ES-I3 (cell line): ENCODE measurements around the gene UBTF.
"Not testable (repeated sequence)": the region's sequence is repeated elsewhere in the genome, so short reads cannot be mapped to it uniquely, and the experiment has no call there.

Experiments
- H3K36me3 ChIP-seq: 2 replicates; pipeline ENCODE4 v1.6.1; 2013; ENCODE audit warnings: mild to moderate bottlenecking, low read length, control low read depth, moderate library complexity; ENCODE audit not compliant: insufficient read depth
- H3K4me1 ChIP-seq: 2 replicates; pipeline ENCODE4 v1.6.1; 2013; ENCODE audit warnings: mild to moderate bottlenecking, control low read depth, low read length; ENCODE audit not compliant: insufficient read depth
- H3K9ac ChIP-seq: 2 replicates; pipeline ENCODE4 v1.6.1; 2013; ENCODE audit warnings: low read depth, mild to moderate bottlenecking, low read length, moderate library complexity
- H3K9me3 ChIP-seq: 2 replicates; pipeline ENCODE4 v1.6.1; 2013; ENCODE audit warnings: mild to moderate bottlenecking, low read length, moderate library complexity; ENCODE audit not compliant: control insufficient read depth, insufficient read depth

Gene UBTF

DNA sequence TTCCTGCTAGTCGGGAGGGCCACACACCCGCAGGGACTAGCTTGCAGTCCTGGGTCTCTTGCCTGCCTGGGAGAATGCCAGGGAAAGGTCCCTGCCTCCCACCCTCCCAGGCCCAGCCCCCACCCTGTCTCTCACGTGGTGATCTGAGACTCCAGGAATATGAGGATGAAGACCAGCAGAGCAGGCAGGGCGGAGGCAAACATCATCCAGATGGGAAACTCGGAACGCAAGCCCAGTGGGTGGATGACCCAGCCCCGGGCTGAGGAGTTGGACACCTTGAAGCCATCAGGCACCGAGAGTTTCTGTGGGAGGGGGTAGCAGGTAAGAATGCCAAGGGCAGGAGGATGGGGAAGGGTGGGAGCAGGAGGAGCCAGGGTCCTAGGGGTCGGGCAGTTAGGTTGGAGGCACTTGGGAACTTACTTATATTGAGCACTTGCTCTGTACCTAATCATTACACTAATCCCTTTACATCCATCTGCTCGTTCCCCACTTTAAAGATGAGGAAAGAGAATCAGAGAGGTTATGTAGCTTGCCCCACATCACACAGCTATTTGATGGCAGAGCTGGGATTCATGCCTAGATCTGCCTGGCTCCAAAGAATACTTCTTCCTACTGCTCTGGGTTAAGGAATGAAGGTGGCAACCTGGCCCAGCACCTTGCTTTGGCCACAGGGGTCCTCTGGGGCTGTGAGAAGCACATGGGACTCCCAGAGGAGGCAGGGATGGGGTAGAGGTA is 35.1 kb upstream of the UBTF start:
- Histone ChIP-seq H3K9me3 (no peaks in the 10 kb centered on the region), H3K36me3 (no peaks in the 10 kb centered on the region), H3K9ac (no peak overlapping the region), H3K4me1 (0 out of 2 replicates have a peak, but pooled peaks cover 4% of the 10 kb centered on the region)

DNA sequence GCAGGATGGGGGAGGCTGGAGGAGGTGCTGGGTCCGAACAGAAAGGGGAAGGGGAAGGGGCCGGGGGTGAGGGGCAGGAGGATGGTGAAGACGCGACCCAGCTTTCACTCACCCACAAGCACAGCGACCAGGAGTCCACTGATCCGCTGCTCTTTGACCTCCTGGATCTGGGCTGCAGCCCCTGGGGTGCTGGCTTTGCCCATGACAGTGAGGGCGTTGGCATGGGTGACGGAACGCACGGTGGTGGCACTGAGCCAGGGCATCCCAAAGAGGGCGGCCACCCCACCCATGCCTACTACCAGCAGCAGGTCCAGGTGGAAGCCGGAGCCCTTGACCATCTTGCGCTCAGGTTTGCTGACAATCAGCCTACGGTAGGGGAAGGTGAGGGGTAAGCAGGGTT is 33.5 kb upstream of the UBTF start:
- H3K9ac ChIP-seq, result no peak overlapping the region
- H3K9me3 ChIP-seq, result no peaks in the 10 kb centered on the region

DNA sequence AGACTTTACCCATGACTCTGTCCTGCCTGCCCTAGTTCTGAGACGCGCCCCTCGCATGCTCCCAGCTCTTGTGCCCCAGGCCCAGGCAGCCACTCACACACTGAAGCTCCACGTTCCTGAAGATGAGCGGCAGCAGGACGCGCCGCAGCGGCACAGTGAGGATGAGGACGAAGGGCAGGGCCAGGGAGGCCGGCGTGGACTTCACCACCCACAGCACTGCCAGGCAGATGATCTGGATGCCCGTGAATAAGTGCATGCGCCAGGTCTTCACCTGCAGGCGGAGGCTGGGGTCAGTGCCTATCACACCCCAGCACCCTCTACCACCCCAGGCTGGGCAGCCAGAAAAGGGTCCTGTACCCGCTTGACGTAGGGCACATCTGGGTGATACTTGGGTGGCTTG is 31.6 kb upstream of the UBTF start:
- Histone ChIP-seq H3K9me3 (no peaks in the 10 kb centered on the region), H3K4me1 (peaks cover 16% of the 10 kb centered on the region), H3K9ac (no peak overlapping the region), H3K36me3 (no peaks in the 10 kb centered on the region)

More for the DNA sequence above, 33.5 kb upstream of the UBTF start:
- 0 out of 2 replicates have a peak, but pooled peaks cover 4% of the 10 kb centered on the region for H3K4me1 ChIP-seq
- no peaks in the 10 kb centered on the region for H3K36me3 ChIP-seq

DNA sequence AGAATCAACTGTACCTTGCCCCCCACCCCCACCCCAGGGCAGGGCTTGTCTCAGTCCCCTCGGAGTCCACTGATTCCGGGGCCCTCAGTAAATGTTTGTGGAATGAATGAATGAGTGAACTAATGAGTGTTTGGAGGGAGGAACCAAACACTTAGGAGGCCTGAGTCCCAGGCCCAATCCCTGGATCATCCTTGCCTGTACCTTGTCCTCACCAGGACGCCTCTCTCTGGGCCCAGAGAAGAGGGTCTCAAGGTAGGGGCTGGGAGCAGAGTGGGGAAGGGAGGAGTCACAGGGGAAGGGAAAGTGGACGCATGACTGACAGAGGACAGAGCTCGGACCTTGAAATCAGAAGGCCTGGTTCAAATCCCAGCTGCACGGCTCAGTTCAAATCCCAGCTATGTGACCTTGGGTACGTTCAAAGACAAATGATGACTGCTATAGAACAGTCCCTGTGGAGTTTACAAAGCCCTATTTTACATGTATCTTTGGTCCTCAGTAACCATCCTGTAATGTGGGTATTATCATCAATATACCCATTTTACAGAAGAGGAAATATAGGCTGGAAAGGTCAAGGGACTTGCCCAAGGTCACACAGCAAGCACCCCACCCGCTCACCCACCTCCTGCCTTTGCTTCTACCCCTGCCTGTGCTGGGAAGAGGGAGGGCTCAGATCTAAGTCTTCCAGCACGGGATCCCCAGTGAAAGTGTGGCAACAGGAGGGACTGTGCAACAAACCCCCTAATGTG is 30.2 kb upstream of the UBTF start:
- peaks cover 24% of the 10 kb centered on the region for H3K4me1 ChIP-seq

DNA sequence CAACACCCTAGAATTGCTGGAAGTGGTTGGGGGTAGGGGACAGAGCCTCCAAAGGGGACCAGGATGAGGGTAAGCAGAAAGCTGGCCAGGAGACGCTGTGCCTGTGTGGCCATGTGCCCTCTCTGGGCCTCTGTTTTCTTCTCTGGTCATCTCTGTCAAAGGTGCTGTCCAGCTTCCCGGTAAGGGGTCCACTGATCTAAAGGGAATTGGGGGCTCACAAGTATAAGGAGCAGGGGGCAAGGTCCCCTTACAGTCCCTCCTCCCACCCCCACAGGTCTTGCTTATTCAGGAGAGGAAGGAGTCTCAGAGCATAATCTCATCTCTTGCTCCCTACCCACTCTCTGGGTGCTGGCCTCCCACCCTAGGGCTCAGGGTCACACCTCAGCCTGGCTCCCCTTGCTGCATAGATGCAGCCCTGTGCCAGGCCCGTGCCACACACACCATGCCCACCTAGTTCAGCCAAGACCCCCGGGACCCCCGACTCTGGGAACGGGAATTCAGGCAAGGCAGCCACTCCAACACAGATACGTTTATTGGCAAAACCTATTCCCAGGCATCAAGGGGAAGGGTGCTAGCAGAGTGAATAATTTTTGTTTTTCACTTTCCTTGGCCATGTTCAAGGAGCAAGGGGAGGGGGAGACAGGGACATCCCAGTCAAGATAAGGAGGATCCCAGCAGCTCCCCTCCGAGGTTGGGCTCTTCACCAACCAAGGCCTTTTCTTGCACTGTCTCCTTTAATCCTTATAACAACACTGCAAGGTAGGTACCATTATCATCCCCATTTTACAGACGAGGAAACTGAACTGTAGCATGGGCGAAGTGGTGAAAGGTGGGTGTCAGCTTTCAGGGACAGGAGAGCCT is 28.6 kb upstream of the UBTF start:
- no peaks in the 10 kb centered on the region for H3K9me3 ChIP-seq
- H3K9ac ChIP-seq, result no peak overlapping the region
- H3K36me3 ChIP-seq, result no peaks in the 10 kb centered on the region
- peaks cover 24% of the 10 kb centered on the region for H3K4me1 ChIP-seq

More for the DNA sequence above, 30.2 kb upstream of the UBTF start:
- Histone ChIP-seq H3K9me3 (no peaks in the 10 kb centered on the region), H3K36me3 (no peaks in the 10 kb centered on the region), H3K9ac (no peak overlapping the region)

DNA sequence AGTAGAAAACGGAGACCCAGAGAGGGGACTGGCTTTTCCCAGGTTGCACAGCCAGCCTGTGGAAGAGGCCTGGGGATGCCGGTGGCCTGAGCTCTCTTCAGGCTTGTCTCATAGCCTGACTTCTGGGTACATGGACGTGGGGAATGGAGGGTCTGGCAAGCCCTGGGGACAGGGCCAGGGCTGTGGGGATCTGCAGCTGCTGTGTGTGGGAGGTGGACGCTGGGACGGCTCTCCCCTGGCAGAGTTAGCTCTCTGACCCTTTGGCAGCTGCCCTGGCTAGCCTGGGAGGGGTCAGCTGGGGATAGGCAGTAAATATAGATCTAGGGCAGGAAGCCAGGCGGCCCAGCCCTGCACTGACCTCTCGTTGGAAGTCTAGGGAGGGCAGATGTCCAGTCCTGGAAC is 28.0 kb upstream of the UBTF start:
- Histone ChIP-seq H3K9me3 (no peaks in the 10 kb centered on the region), H3K36me3 (no peaks in the 10 kb centered on the region), H3K4me1 (peaks cover 24% of the 10 kb centered on the region), H3K9ac (no peak overlapping the region)

DNA sequence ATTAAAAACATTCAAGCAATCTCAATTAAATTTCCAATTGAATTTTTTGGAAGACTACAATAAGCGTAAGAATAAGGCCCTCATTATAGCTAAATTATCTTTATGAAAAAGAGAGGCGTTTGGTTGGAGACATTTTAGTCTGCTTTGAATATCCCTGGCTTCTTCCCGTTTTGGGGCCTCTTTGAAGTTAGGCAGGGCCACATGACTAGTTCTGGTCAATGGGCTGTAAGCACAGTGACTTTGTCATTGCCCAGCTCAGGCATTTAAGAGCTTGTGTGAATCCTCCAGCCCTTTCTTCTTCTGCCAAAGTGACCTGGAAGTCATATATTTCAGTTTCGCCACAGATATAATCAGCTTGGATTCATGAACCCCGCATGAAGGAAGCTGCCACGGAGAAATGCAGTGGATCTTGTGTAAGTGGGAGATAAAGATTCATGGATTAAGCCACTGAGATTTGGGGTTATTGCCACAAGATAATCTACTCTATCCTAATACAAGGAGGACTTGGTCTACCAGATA is 21.7 kb upstream of the UBTF start:
- Histone ChIP-seq H3K4me1 (peaks cover 9% of the 10 kb centered on the region; the same call in 1 of the 2 replicates), H3K9ac (no peak overlapping the region), H3K36me3 (no peaks in the 10 kb centered on the region), H3K9me3 (no peaks in the 10 kb centered on the region)

DNA sequence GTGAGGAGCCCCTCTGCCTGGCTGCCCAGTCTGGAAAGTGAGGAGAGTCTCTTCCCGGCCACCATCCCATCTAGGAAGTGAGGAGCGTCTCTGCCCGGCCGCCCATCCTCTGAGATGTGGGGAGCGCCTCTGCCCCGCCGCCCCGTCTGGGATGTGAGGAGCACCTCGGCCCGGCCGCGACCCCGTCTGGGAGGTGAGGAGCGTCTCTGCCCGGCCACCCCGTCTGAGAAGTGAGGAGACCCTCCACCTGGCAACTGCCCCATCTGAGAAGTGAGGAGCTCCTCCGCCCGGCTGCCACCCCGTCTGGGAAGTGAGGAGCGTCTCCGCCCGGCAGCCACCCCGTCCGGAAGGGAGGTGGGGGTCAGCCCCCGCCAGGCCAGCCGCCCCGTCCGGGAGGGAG is 18.4 kb upstream of the UBTF start:
- not testable (repeated sequence) for H3K4me1 ChIP-seq, H3K9me3 ChIP-seq, H3K9ac ChIP-seq, H3K36me3 ChIP-seq

DNA sequence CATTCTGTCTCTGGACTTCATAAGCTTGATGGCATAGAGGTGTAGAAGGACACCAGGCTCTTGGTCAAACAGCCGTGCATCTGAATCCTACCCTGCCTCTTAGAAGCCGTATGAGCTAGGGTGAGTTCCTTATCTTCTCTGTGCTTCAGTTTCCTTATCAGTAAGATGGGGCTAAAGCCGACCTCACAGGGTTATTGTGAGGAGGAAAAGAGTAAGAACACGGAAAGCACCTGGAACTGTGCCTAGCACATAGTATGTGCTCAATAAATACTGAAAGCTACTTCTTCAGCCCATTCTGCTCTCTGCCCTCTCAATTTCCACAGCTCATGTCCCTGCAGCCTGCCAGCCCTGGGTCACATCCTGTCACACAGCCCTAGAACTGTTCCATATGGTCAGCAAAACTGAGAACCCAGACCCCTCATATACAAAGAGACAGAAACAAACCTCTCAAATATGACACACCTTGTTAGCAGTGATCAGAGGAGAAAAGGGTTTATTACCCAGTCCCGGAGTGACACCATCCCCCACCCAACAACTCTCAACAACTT is 17.0 kb upstream of the UBTF start:
- no peak overlapping the region for H3K9ac ChIP-seq
- no peaks in the 10 kb centered on the region for H3K9me3 ChIP-seq
- H3K36me3 ChIP-seq, result no peaks in the 10 kb centered on the region
- no peaks in the 10 kb centered on the region for H3K4me1 ChIP-seq

DNA sequence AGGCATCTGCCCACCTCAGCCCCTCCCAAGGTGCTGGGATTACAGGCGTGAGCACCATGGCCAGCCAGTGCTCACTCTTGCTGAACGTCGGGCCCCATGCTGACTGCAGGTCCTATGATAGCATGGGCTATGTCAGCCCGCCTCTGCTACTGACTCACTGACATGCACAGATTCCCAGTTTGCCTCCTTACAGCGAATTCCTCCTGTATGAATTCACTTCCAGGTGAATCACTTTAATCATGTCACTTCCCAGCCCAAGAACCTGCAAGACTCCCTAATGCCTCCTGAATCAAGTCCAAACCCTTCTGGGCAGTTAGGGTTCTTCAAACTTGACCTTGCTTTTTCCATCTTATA is 16.1 kb upstream of the UBTF start:
- Histone ChIP-seq H3K4me1 (no peaks in the 10 kb centered on the region), H3K9ac (no peak overlapping the region), H3K9me3 (no peaks in the 10 kb centered on the region), H3K36me3 (no peaks in the 10 kb centered on the region)

DNA sequence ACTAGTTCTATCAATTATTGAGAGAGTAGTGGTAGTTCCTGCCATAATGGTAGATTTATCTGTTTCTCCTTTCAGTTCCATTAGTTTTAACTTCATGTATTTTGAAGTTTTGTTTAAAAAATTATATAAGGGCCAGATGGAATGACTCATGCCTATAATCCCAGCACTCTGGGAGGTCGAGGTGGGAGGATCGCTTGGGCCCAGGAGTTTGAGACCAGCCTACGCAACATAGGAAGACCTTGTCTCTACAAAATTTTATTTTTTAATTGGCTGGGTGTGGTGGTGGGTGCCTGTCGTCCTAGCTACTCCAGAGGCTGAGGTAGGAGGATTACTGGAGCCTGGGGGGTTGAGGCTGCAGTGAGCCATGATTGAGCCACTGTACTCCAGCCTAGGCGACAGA is 14.1 kb upstream of the UBTF start:
- no peaks in the 10 kb centered on the region for H3K4me1 ChIP-seq
- H3K9me3 ChIP-seq, result no peaks in the 10 kb centered on the region
- H3K9ac ChIP-seq, result no peak overlapping the region
- H3K36me3 ChIP-seq, result no peaks in the 10 kb centered on the region

DNA sequence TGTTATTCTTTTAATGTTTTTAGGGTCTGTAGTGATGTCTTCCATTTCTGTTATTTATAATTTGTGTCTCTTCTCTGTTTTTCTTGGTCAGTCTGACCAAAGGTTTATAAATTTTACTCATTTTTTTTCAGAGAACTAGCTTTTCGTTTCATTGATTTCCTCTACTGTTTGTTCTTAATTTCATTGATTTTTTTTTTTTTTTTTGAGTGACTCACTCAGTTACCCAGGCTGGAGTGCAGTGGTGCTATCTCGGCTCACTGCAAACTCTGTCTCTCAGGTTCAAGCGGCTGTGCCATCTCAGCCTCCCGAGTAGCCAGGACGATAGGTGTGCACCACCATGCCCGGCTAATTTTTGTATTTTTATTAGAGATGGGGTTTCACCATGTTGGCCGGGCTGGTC is 12.6 kb upstream of the UBTF start:
- H3K9me3 ChIP-seq, result no peaks in the 10 kb centered on the region
- no peak overlapping the region for H3K9ac ChIP-seq
- no peaks in the 10 kb centered on the region for H3K36me3 ChIP-seq
- H3K4me1 ChIP-seq, result no peaks in the 10 kb centered on the region

DNA sequence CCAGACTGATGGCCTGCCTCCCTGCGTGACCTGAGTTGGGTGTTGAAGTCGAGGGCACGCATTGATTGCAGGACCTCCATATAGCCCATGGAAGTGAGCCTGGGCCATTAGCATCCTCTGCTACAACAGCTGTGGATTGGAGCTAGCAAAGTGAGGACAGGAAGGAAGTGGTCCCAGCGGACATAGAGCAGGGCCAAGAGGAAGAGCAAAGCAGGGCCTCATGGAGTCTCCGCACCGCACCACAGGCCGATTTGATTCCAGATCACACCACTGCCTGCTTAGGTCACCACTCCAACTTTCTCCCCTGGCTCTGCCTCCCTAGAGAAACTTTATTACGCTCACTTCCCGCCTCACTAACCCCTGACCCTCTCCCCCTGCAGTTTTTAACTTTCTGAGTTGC is 10.7 kb upstream of the UBTF start:
- H3K9me3 ChIP-seq, result no peaks in the 10 kb centered on the region
- H3K9ac ChIP-seq, result no peak overlapping the region
- H3K4me1 ChIP-seq, result no peaks in the 10 kb centered on the region
- H3K36me3 ChIP-seq, result no peaks in the 10 kb centered on the region

DNA sequence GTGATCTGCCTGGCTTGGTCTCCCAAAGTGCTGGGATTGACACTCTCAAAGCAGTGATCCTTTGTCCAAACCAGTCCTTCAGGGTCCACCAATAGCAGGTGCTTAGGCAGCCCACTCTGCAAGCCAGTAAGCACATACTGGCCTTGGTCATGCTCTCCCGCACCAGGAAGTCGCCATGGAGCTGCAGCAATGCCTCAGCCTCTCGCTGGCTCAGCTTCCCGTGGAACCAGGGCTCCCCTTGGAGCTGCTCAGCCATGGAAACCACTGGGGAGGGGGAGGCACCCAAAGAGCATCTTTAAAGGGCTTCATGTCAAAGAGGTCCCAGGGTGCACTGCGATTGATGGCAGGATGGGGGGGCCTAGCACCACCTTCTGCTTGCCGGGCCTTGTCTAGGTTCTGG is 9.6 kb upstream of the UBTF start:
- no peak overlapping the region for H3K9ac ChIP-seq
- H3K36me3 ChIP-seq, result no peaks in the 10 kb centered on the region
- H3K4me1 ChIP-seq, result no peaks in the 10 kb centered on the region
- H3K9me3 ChIP-seq, result no peaks in the 10 kb centered on the region
